IMR-90 (cell line): ENCODE data around the gene CPNE4. TPM values are rescaled to one million over a fixed set of nuclear protein-coding genes. Genes with fewer than 3 reads are reported as not detected.

Experiments
- ATAC-seq: fragments of 200-7000 bp; cut with Tn5 transposase; 2 replicates; pipeline ENCODE4 v1.9.1; 2020; ENCODE audit warnings: low read depth, mild to moderate bottlenecking, moderate library complexity
- BruUV-seq: library from RNA; stranded (reverse); fragments of 400-500 nt; replicated peaks from 2 replicates; lab custom pipeline; 2021; lab: Mats Ljungman, UMichigan
- CTCF ChIA-PET: fragments of 300-600 bp; formaldehyde crosslinking; extraction: SDS; loops from one replicate; lab custom pipeline; 2021; ENCODE audit warnings: antibody characterized with exemption; lab: Yijun Ruan, JAX
- POLR2A ChIA-PET: fragments of 300-600 bp; sonication (Branson Sonifier 250); formaldehyde crosslinking; loops from one replicate; lab custom pipeline; 2022; ENCODE audit warnings: antibody characterized with exemption; ENCODE audit not compliant: unreplicated experiment; lab: Charles Lee
- DNase-seq: peaks from one replicate; pipeline ENCODE4 v3.0.0; 2013
- H2AFZ ChIP-seq: replicated peaks from 2 replicates; pipeline ENCODE3; 2013; ENCODE audit warnings: low read length, mild to moderate bottlenecking; ENCODE audit not compliant: poor library complexity
- H2AK5ac ChIP-seq: 2 replicates; pipeline ENCODE4 v1.6.1; 2013; ENCODE audit warnings: low read depth, low read length, inconsistent platforms
- H2AK9ac ChIP-seq: replicated peaks from 2 replicates; pipeline ENCODE3; 2013; ENCODE audit warnings: mild to moderate bottlenecking, low read depth, low read length, moderate library complexity; ENCODE audit not compliant: poor library complexity
- H2BK120ac ChIP-seq: 2 replicates; pipeline ENCODE4 v1.6.1; 2013; ENCODE audit warnings: low read depth, low read length, inconsistent platforms
- H2BK15ac ChIP-seq: 3 replicates; pipeline ENCODE4 v1.6.1; 2013; ENCODE audit warnings: low read depth, low read length, inconsistent platforms
- H2BK20ac ChIP-seq: 2 replicates; pipeline ENCODE4 v1.6.1; 2013; ENCODE audit warnings: low read depth, mild to moderate bottlenecking, inconsistent platforms, low read length, moderate library complexity
- H2BK5ac ChIP-seq: 2 replicates; pipeline ENCODE4 v1.6.1; 2013; ENCODE audit warnings: mild to moderate bottlenecking, low read depth, low read length, inconsistent platforms; ENCODE audit not compliant: poor library complexity, severe bottlenecking
- H3K14ac ChIP-seq: replicated peaks from 2 replicates; pipeline ENCODE4 v1.6.1; 2013; ENCODE audit warnings: low read depth, low read length, inconsistent platforms
- H3K18ac ChIP-seq: 2 replicates; pipeline ENCODE4 v1.6.1; 2013; ENCODE audit warnings: low read depth, low read length, control low read depth
- H3K23ac ChIP-seq: 2 replicates; pipeline ENCODE4 v1.6.1; 2013; ENCODE audit warnings: low read depth, low read length, inconsistent platforms
- H3K27ac ChIP-seq: 2 replicates; pipeline ENCODE4 v1.5.1; 2013; ENCODE audit warnings: mild to moderate bottlenecking, control low read depth, low read length; ENCODE audit not compliant: insufficient read depth
- H3K27me3 ChIP-seq: 2 replicates; pipeline ENCODE4 v1.6.1; 2013; ENCODE audit warnings: low read length; ENCODE audit not compliant: control insufficient read depth, insufficient read depth
- H3K36me3 ChIP-seq: 2 replicates; pipeline ENCODE4 v1.6.1; 2013; ENCODE audit warnings: low read length, mixed read lengths; ENCODE audit not compliant: control insufficient read depth, insufficient read depth
- H3K4ac ChIP-seq: 2 replicates; pipeline ENCODE4 v1.6.1; 2013; ENCODE audit warnings: low read depth, low read length, inconsistent platforms
- H3K4me1 ChIP-seq: 2 replicates; pipeline ENCODE4 v1.6.1; 2013; ENCODE audit warnings: low read length, mixed read lengths; ENCODE audit not compliant: control insufficient read depth, insufficient read depth
- H3K4me2 ChIP-seq: 2 replicates; pipeline ENCODE4 v1.6.1; 2013; ENCODE audit warnings: low read depth, mild to moderate bottlenecking, control low read depth, low read length, moderate library complexity
- H3K4me3 ChIP-seq: 2 replicates; pipeline ENCODE4 v1.5.1; 2013; ENCODE audit warnings: low read depth, mild to moderate bottlenecking, control low read depth, low read length, moderate library complexity; ENCODE audit not compliant: insufficient read depth
- H3K56ac ChIP-seq: 2 replicates; pipeline ENCODE4 v1.6.1; 2013; ENCODE audit warnings: low read length, inconsistent platforms; ENCODE audit not compliant: insufficient read depth; ENCODE audit errors: extremely low read depth
- H3K79me1 ChIP-seq, 2 experiments: 2 replicates each; pipeline ENCODE4 v1.6.1; 2013; ENCODE audit warnings: low read length in 2 of 2, inconsistent platforms in 1 of 2, low read depth in 1 of 2
- H3K9ac ChIP-seq: 2 replicates; pipeline ENCODE4 v1.6.1; 2013; ENCODE audit warnings: low read depth, low read length, control low read depth
- H3K9me1 ChIP-seq: 2 replicates; pipeline ENCODE4 v1.6.1; 2013; ENCODE audit warnings: low read length, inconsistent platforms; ENCODE audit not compliant: insufficient read depth
- H3K9me3 ChIP-seq: 2 replicates; pipeline ENCODE4 v1.6.1; 2013; ENCODE audit warnings: low read length; ENCODE audit not compliant: control insufficient read depth, insufficient read depth
- H4K20me1 ChIP-seq: 2 replicates; pipeline ENCODE4 v1.6.1; 2013; ENCODE audit warnings: low read length, inconsistent platforms; ENCODE audit not compliant: insufficient read depth
- H4K5ac ChIP-seq: 2 replicates; pipeline ENCODE4 v1.6.1; 2013; ENCODE audit warnings: mild to moderate bottlenecking, low read depth, low read length, control low read depth
- H4K8ac ChIP-seq, 2 experiments: 2 replicates each; pipeline ENCODE4 v1.6.1; 2013; ENCODE audit warnings: low read depth in 2 of 2, low read length in 2 of 2, control low read depth in 1 of 2, inconsistent platforms in 1 of 2
- H4K91ac ChIP-seq: 2 replicates; pipeline ENCODE4 v1.6.1; 2013; ENCODE audit warnings: low read depth, low read length, inconsistent platforms; ENCODE audit not compliant: insufficient read depth
- BHLHE40 ChIP-seq: fragments of 150-350 bp; IDR thresholded peaks from 2 replicates; pipeline ENCODE4 v1.6.1; 2016; ENCODE audit warnings: mild to moderate bottlenecking, low read depth, low read length
- CEBPB ChIP-seq: IDR thresholded peaks from 2 replicates; pipeline ENCODE4 v1.6.1; 2012; ENCODE audit warnings: low read depth, low read length, improper control_type of control experiment
- CHD1 ChIP-seq: IDR thresholded peaks from 2 replicates; pipeline ENCODE4 v1.6.1; 2012; ENCODE audit warnings: low read depth, low read length, improper control_type of control experiment
- FOS ChIP-seq: fragments of 150-350 bp; IDR thresholded peaks from 2 replicates; pipeline ENCODE4 v1.6.1; 2016; ENCODE audit warnings: low read depth, low read length
- MAFK ChIP-seq: IDR thresholded peaks from 2 replicates; pipeline ENCODE4 v1.6.1; 2012; ENCODE audit warnings: low read depth, low read length, improper control_type of control experiment
- MAZ ChIP-seq: IDR thresholded peaks from 2 replicates; pipeline ENCODE4 v1.6.1; 2012; ENCODE audit warnings: low read depth, mild to moderate bottlenecking, low read length, improper control_type of control experiment, moderate library complexity, borderline replicate concordance
- MXI1 ChIP-seq: IDR thresholded peaks from 2 replicates; pipeline ENCODE4 v1.6.1; 2012; ENCODE audit warnings: low read depth, mild to moderate bottlenecking, low read length, moderate library complexity, borderline replicate concordance
- NFE2L2 ChIP-seq: fragments of 150-350 bp; IDR thresholded peaks from 2 replicates; pipeline ENCODE4 v1.6.1; 2016; ENCODE audit warnings: low read depth, mild to moderate bottlenecking, low read length
- POLR2A ChIP-seq: IDR thresholded peaks from 2 replicates; pipeline ENCODE4 v1.6.1; 2012; ENCODE audit warnings: mild to moderate bottlenecking, low read depth, low read length
- RAD21 ChIP-seq: IDR thresholded peaks from 2 replicates; pipeline ENCODE4 v1.6.1; 2012; ENCODE audit warnings: low read length, improper control_type of control experiment
- RCOR1 ChIP-seq: IDR thresholded peaks from 2 replicates; pipeline ENCODE4 v1.6.1; 2012; ENCODE audit warnings: mild to moderate bottlenecking, low read length, improper control_type of control experiment; ENCODE audit not compliant: insufficient replicate concordance
- RFX5 ChIP-seq: IDR thresholded peaks from 2 replicates; pipeline ENCODE4 v1.8.0; 2012; ENCODE audit warnings: low read depth, mild to moderate bottlenecking, low read length, moderate library complexity
- SMC3 ChIP-seq: fragments of 150-350 bp; IDR thresholded peaks from 2 replicates; pipeline ENCODE4 v1.6.1; 2016; ENCODE audit warnings: low read depth, mild to moderate bottlenecking, antibody characterized with exemption, low read length, moderate library complexity
- WGBS, 2 experiments: methylation state at CpG; one replicate each; pipeline versions ENCODE4 v1.1.5 to v1.1.7; 2013; ENCODE audit warnings: missing lambda C conversion rate in 2 of 2; ENCODE audit not compliant: insufficient read length in 1 of 2; ENCODE audit errors: extremely low coverage in 2 of 2; 5-methylcytosine and 5-hydroxymethylcytosine counted together
- dilution Hi-C: fragments of 300-500 bp; cut with HindIII; formaldehyde crosslinking; loops from one replicate; pipeline ENCODE4 v1.14.3; 2018; ENCODE audit warnings: low sequenced_read_pairs; ENCODE audit not compliant: unreplicated experiment
- in situ Hi-C: fragments of 300-500 bp; cut with MboI; formaldehyde crosslinking; loops from 3 replicates; pipeline ENCODE4 v1.14.3; 2019; ENCODE audit warnings: low sequenced_read_pairs, inconsistent platforms, mixed read lengths
- intact Hi-C: fragments of 100-400 bp; cut with micrococcal nuclease; formaldehyde crosslinking; loops from 2 replicates; pipeline ENCODE4 v1.10.0; 2022
- polyA plus RNA-seq, 3 experiments: library from polyadenylated mRNA; depleted of rRNA; stranded (reverse); fragments of >200 nt; gene quantifications; 2 replicates each; pipeline ENCODE4 v1.2.3, GENCODE V29; 2012; ENCODE audit warnings: low replicate concordance in 1 of 3
- total RNA-seq: library from RNA; depleted of rRNA; stranded (reverse); fragments of >200 nt; gene quantifications from 2 replicates; pipeline ENCODE4 v1.2.3, GENCODE V29; 2012
- TF ChIP-seq, protein P1 (sequence below): conservative IDR thresholded peaks from 2 replicates; pipeline ENCODE4 v1.5.1; 2012; ENCODE audit warnings: mild to moderate bottlenecking, low read depth, low read length, improper control_type of control experiment
- TF ChIP-seq, protein P2 (sequence below): fragments of 150-350 bp; IDR thresholded peaks from 2 replicates; pipeline ENCODE4 v1.6.1; 2016; ENCODE audit warnings: low read depth, mild to moderate bottlenecking, low read length, moderate library complexity, borderline replicate concordance
- TF ChIP-seq, protein P3 (sequence below): fragments of 150-350 bp; IDR thresholded peaks from 2 replicates; pipeline ENCODE4 v1.6.1; 2017; ENCODE audit warnings: mild to moderate bottlenecking, antibody characterized with exemption, low read length, low read depth

The CPNE4 gene
- total and polyA plus RNA-seq, 2 of the 4 experiments (the other 2 are of a cell fraction), result not detected

DNA sequence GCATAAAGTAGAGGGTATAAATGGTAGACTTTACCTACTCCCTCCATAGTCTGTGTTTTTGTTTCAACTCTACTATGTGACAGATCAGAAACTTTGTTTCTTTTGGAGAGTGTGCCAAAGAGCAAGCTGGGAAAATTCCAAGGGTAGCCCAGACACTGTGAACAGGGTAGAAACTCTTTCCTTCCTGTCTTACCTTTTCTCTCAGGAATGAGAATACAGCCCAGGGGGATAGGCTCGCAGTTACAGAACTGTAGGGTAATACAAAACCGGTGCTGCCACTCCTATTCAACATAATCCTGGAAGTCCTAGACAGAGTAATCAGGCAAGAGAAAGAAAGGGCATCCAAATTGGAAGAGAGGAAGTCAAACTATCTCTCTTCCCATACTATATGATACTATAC lies 256.3 kb downstream of the CPNE4 start:
- ATAC-seq, result no peak
- no peaks in the 10 kb centered on the region for H3K27me3 ChIP-seq
- no peak for DNase-seq
- H3K9me3 ChIP-seq, result no peaks in the 10 kb centered on the region
- H3K14ac ChIP-seq, result no peak overlapping the region
- no peak overlapping the region for H4K5ac ChIP-seq
- ChIA-PET POLR2A (no interaction called here), CTCF (no interaction called here)
- no peak overlapping the region for H2BK5ac ChIP-seq
- H3K4me3 ChIP-seq, result no peak overlapping the region
- no peak overlapping the region for H4K8ac ChIP-seq
- no peaks in the 10 kb centered on the region for H3K9me1 ChIP-seq
- H3K23ac ChIP-seq, result no peak overlapping the region
- dilution Hi-C loops, result loop anchor here (25.0 kb wide), 1 partner anchor 234 kb away; no protein-coding TSS in a partner anchor
- no peaks in the 10 kb centered on the region for H4K20me1 ChIP-seq
- H2AK5ac ChIP-seq, result no peak overlapping the region
- H2AFZ ChIP-seq, result no peak overlapping the region
- no peak overlapping the region for H3K4ac ChIP-seq
- BruUV-seq, result no TSS peak
- H3K4me2 ChIP-seq, result no peak overlapping the region
- TF ChIP-seq RAD21 (no peak), NFE2L2 (no peak), CEBPB (no peak), SMC3 (no peak), FOS (no peak), BHLHE40 (no peak), RFX5 (no peak), CHD1 (no peak), MAFK (no peak), RCOR1 (no peak), MAZ (no peak), MXI1 (no peak), POLR2A (no peak)
- TF ChIP-seq, protein P1, sequence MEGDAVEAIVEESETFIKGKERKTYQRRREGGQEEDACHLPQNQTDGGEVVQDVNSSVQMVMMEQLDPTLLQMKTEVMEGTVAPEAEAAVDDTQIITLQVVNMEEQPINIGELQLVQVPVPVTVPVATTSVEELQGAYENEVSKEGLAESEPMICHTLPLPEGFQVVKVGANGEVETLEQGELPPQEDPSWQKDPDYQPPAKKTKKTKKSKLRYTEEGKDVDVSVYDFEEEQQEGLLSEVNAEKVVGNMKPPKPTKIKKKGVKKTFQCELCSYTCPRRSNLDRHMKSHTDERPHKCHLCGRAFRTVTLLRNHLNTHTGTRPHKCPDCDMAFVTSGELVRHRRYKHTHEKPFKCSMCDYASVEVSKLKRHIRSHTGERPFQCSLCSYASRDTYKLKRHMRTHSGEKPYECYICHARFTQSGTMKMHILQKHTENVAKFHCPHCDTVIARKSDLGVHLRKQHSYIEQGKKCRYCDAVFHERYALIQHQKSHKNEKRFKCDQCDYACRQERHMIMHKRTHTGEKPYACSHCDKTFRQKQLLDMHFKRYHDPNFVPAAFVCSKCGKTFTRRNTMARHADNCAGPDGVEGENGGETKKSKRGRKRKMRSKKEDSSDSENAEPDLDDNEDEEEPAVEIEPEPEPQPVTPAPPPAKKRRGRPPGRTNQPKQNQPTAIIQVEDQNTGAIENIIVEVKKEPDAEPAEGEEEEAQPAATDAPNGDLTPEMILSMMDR, result no peak
- TF ChIP-seq, protein P2, sequence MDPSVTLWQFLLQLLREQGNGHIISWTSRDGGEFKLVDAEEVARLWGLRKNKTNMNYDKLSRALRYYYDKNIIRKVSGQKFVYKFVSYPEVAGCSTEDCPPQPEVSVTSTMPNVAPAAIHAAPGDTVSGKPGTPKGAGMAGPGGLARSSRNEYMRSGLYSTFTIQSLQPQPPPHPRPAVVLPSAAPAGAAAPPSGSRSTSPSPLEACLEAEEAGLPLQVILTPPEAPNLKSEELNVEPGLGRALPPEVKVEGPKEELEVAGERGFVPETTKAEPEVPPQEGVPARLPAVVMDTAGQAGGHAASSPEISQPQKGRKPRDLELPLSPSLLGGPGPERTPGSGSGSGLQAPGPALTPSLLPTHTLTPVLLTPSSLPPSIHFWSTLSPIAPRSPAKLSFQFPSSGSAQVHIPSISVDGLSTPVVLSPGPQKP, result no peak
- TF ChIP-seq, protein P3, sequence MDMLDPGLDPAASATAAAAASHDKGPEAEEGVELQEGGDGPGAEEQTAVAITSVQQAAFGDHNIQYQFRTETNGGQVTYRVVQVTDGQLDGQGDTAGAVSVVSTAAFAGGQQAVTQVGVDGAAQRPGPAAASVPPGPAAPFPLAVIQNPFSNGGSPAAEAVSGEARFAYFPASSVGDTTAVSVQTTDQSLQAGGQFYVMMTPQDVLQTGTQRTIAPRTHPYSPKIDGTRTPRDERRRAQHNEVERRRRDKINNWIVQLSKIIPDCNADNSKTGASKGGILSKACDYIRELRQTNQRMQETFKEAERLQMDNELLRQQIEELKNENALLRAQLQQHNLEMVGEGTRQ, result no peak
- H2BK120ac ChIP-seq, result no peak overlapping the region
- no peak overlapping the region for H3K56ac ChIP-seq
- no peak overlapping the region for H4K91ac ChIP-seq
- H3K79me1 ChIP-seq, result no peaks in the 10 kb centered on the region
- no peak overlapping the region for H2BK15ac ChIP-seq
- H2BK20ac ChIP-seq, result no peak overlapping the region
- H3K9ac ChIP-seq, result no peak overlapping the region
- no peak overlapping the region for H2AK9ac ChIP-seq
- H3K4me1 ChIP-seq, result no peaks in the 10 kb centered on the region
- no peaks in the 10 kb centered on the region for H3K36me3 ChIP-seq
- in situ Hi-C loops, result loop anchor here (25.0 kb wide), 1 partner anchor 409 kb away; no protein-coding TSS in a partner anchor
- intact Hi-C loops, result no loop called here
- no peak overlapping the region for H3K18ac ChIP-seq
- no peak overlapping the region for H3K27ac ChIP-seq
- WGBS, 2 experiments, result no CpG with 5 or more reads among the region's 2 CpGs
